GM23248 (cell line): ENCODE results near the gene KMT2B. TPM values are rescaled to one million over a fixed set of nuclear protein-coding genes. Genes with fewer than 3 reads are reported as not detected.

Experiments used
- DNase-seq: peaks from one replicate; pipeline ENCODE4 v3.0.0-alpha.2; 2015
- H2AFZ ChIP-seq: fragments of 200-600 bp; sonication (generic); 2 replicates; pipeline ENCODE4 v1.6.1; 2016; ENCODE audit warnings: antibody characterized with exemption
- H3F3A ChIP-seq: fragments of 200-600 bp; sonication (generic); 2 replicates; pipeline ENCODE4 v1.6.1; 2016; ENCODE audit warnings: mild to moderate bottlenecking, antibody characterized with exemption, mixed run types; ENCODE audit not compliant: insufficient read depth
- H3K27ac ChIP-seq: fragments of 200-600 bp; sonication (generic); 2 replicates; pipeline ENCODE4 v1.5.1; 2016; ENCODE audit warnings: mild to moderate bottlenecking
- H3K27me3 ChIP-seq: fragments of 200-600 bp; sonication (generic); replicated peaks from 2 replicates; pipeline ENCODE4 v1.6.1; 2016; ENCODE audit warnings: mild to moderate bottlenecking; ENCODE audit not compliant: insufficient read depth
- H3K36me3 ChIP-seq: fragments of 200-600 bp; sonication (generic); 2 replicates; pipeline ENCODE4 v1.6.1; 2016; ENCODE audit warnings: low read depth, mild to moderate bottlenecking
- H3K4me1 ChIP-seq: fragments of 200-600 bp; sonication (generic); 2 replicates; pipeline ENCODE4 v1.6.1; 2016; ENCODE audit warnings: mild to moderate bottlenecking; ENCODE audit not compliant: insufficient read depth
- H3K4me2 ChIP-seq: fragments of 200-600 bp; sonication (generic); one replicate; pipeline ENCODE4 v1.6.1; 2016; ENCODE audit warnings: mild to moderate bottlenecking; ENCODE audit not compliant: unreplicated experiment
- H3K4me3 ChIP-seq: fragments of 200-600 bp; sonication (generic); 2 replicates; pipeline ENCODE4 v1.5.1; 2016; ENCODE audit warnings: mild to moderate bottlenecking
- H3K79me2 ChIP-seq: fragments of 200-600 bp; sonication (generic); 2 replicates; pipeline ENCODE4 v1.6.1; 2016; ENCODE audit warnings: mild to moderate bottlenecking; ENCODE audit not compliant: insufficient read depth
- H3K9ac ChIP-seq: fragments of 200-600 bp; sonication (generic); 2 replicates; pipeline ENCODE4 v1.6.1; 2016; ENCODE audit warnings: mild to moderate bottlenecking
- H3K9me2 ChIP-seq: fragments of 200-600 bp; sonication (generic); 2 replicates; pipeline ENCODE4 v1.6.1; 2016; ENCODE audit warnings: mixed run types, mild to moderate bottlenecking, moderate library complexity; ENCODE audit not compliant: insufficient read depth
- H3K9me3 ChIP-seq: fragments of 200-600 bp; sonication (generic); one replicate; pipeline ENCODE4 v1.6.1; 2017; ENCODE audit warnings: low read depth
- H4K20me1 ChIP-seq: fragments of 200-600 bp; sonication (generic); 2 replicates; pipeline ENCODE4 v1.6.0; 2016; ENCODE audit not compliant: insufficient read depth
- EZH2 ChIP-seq: fragments of 200-600 bp; sonication (generic); IDR thresholded peaks from 2 replicates; pipeline ENCODE4 v1.6.1; 2018; ENCODE audit warnings: antibody characterized with exemption, mild to moderate bottlenecking; ENCODE audit not compliant: insufficient read depth, poor library complexity, severe bottlenecking
- EZH2phosphoT487 ChIP-seq: fragments of 200-600 bp; sonication (generic); IDR thresholded peaks from 2 replicates; pipeline ENCODE4 v1.6.1; 2018; ENCODE audit warnings: antibody characterized with exemption, moderate library complexity, mild to moderate bottlenecking, low read depth; ENCODE audit not compliant: insufficient read depth
- WGBS, 2 experiments: methylation state at CpG; one replicate each; pipeline ENCODE4 v1.1.6; 2015 to 2017; ENCODE audit warnings: low lambda C conversion rate in 2 of 2, low coverage in 1 of 2; ENCODE audit errors: missing lambda C conversion rate in 2 of 2; 5-methylcytosine and 5-hydroxymethylcytosine counted together
- in situ Hi-C: fragments of 300-500 bp; cut with MboI; formaldehyde crosslinking; loops from 2 replicates; pipeline ENCODE4 v1.15.0; 2020
- polyA plus RNA-seq: library from polyadenylated mRNA; unstranded; fragments of >200 nt; fragmentation: Nextera tagmentation; extraction: Ambion mirVana; gene quantifications from 2 replicates; pipeline ENCODE4 v1.2.1, GENCODE V29; 2016
- total RNA-seq: library from RNA; depleted of rRNA; stranded (reverse); fragments of >200 nt; shearing (Covaris generic); gene quantifications from 2 replicates; pipeline ENCODE4 v1.2.3, GENCODE V29; 2014

The KMT2B gene
- total and polyA plus RNA-seq, 2 experiments from 2014 or later, result 4.1 to 7.5 TPM

GRCh38 chr19:35757749-35758608 is 40.2 kb downstream of the KMT2B start, which contains the start of gene PROSER3:
Gene PROSER3 (plus strand): TSS chr19:35758176. CDS start chr19:35758216, 40 bp downstream.
- Histone ChIP-seq H3K9me3 (no peaks in the 10 kb centered on the region), H3K9ac (peak within 1 kb of the TSS; percentile 95), H4K20me1 (no peaks in the 10 kb centered on the region), H3K79me2 (peaks cover 31% of the 10 kb centered on the region), H3K4me3 (peak within 1 kb of the TSS; percentile 84), H3K9me2 (no peaks in the 10 kb centered on the region), H3F3A (peaks cover 3% of the 10 kb centered on the region; the same call in 1 of the 2 replicates), H3K4me2 (peak within 1 kb of the TSS; percentile 91), H3K36me3 (peaks cover 10% of the 10 kb centered on the region; the same call in 1 of the 2 replicates), H3K27me3 (no peaks in the 10 kb centered on the region), H3K27ac (peak within 1 kb of the TSS; percentile 97), H2AFZ (peak within 1 kb of the TSS; percentile 79), H3K4me1 (peaks cover 21% of the 10 kb centered on the region)
- DNase-seq, result peak; percentile 99
- in situ Hi-C loops, result no loop called here
- WGBS, 2 experiments, result 0 to 1% methylated on average over 53 of the region's 53 CpGs
- TF ChIP-seq EZH2phosphoT487 (no peak), EZH2 (no peak)

GRCh38 chr19:35759697-35760096 is 41.9 kb downstream of the KMT2B start:
- no peak overlapping the region for H3K27ac ChIP-seq
- no peak overlapping the region for H2AFZ ChIP-seq
- no peaks in the 10 kb centered on the region for H3K9me3 ChIP-seq
- no peaks in the 10 kb centered on the region for H3K9me2 ChIP-seq
- H3K9ac ChIP-seq, result no peak overlapping the region
- peaks cover 3% of the 10 kb centered on the region; the same call in 1 of the 2 replicates for H3F3A ChIP-seq
- peaks cover 10% of the 10 kb centered on the region; the same call in 1 of the 2 replicates for H3K36me3 ChIP-seq
- 96 to 97% methylated on average over 2 of the region's 2 CpGs for WGBS, 2 experiments
- H4K20me1 ChIP-seq, result no peaks in the 10 kb centered on the region
- in situ Hi-C loops, result no loop called here
- no peak for DNase-seq
- H3K27me3 ChIP-seq, result no peaks in the 10 kb centered on the region
- no peak for TF ChIP-seq EZH2phosphoT487
- TF ChIP-seq EZH2, result no peak
- H3K79me2 ChIP-seq, result peaks cover 31% of the 10 kb centered on the region
- H3K4me2 ChIP-seq, result no peak overlapping the region
- no peak overlapping the region for H3K4me3 ChIP-seq
- H3K4me1 ChIP-seq, result peaks cover 21% of the 10 kb centered on the region

GRCh38 chr19:35760711-35761349 is 43.0 kb downstream of the KMT2B start:
- WGBS, 2 experiments, result 85 to 93% methylated on average over 4 of the region's 4 CpGs
- H4K20me1 ChIP-seq, result no peaks in the 10 kb centered on the region
- H3K9me2 ChIP-seq, result no peaks in the 10 kb centered on the region
- H3K36me3 ChIP-seq, result peaks cover 10% of the 10 kb centered on the region; the same call in 1 of the 2 replicates
- H3K4me3 ChIP-seq, result no peak overlapping the region
- in situ Hi-C loops, result no loop called here
- H3K4me2 ChIP-seq, result no peak overlapping the region
- H3K9ac ChIP-seq, result no peak overlapping the region
- H3K79me2 ChIP-seq, result peaks cover 31% of the 10 kb centered on the region
- no peaks in the 10 kb centered on the region for H3K9me3 ChIP-seq
- H3K27ac ChIP-seq, result no peak overlapping the region
- TF ChIP-seq EZH2phosphoT487, result no peak
- TF ChIP-seq EZH2, result no peak
- peaks cover 3% of the 10 kb centered on the region; the same call in 1 of the 2 replicates for H3F3A ChIP-seq
- H3K27me3 ChIP-seq, result no peaks in the 10 kb centered on the region
- DNase-seq, result no peak
- no peak overlapping the region for H2AFZ ChIP-seq
- H3K4me1 ChIP-seq, result peaks cover 16% of the 10 kb centered on the region

- H4K20me1 ChIP-seq, result no peaks in the 10 kb centered on the region
- no peaks in the 10 kb centered on the region for H3F3A ChIP-seq
- no peaks in the 10 kb centered on the region for H3K9me2 ChIP-seq
- H2AFZ ChIP-seq, result no peak overlapping the region
- H3K36me3 ChIP-seq, result peaks cover 10% of the 10 kb centered on the region; the same call in 1 of the 2 replicates
- no peaks in the 10 kb centered on the region for H3K27me3 ChIP-seq
- 87 to 92% methylated on average over 15 to 17 of the region's 17 CpGs for WGBS, 2 experiments
- H3K27ac ChIP-seq, result no peak overlapping the region
- H3K9ac ChIP-seq, result no peak overlapping the region
- peaks cover 18% of the 10 kb centered on the region for H3K79me2 ChIP-seq
- in situ Hi-C loops, result no loop called here
- H3K4me1 ChIP-seq, result no peaks in the 10 kb centered on the region
- no peaks in the 10 kb centered on the region for H3K9me3 ChIP-seq
- H3K4me2 ChIP-seq, result no peak overlapping the region
- DNase-seq, result no peak
- H3K4me3 ChIP-seq, result no peak overlapping the region
- TF ChIP-seq EZH2 (no peak), EZH2phosphoT487 (no peak)
These were observed 46.9 kb downstream of the KMT2B start for GRCh38 chr19:35764432-35765315.
